Mesodermal cell (in vitro differentiated cells): Measurements from ENCODE around the gene SLC27A4. TPM values are rescaled to one million over a fixed set of nuclear protein-coding genes. Genes with fewer than 3 reads are reported as not detected.
A peak's percentile ranks its signal among the peaks of the same experiment; 100 is the strongest.

ENCODE experiments used
- H3K27ac ChIP-seq: 2 replicates; pipeline ENCODE4 v1.7.0; 2013; ENCODE audit warnings: mild to moderate bottlenecking, low read depth, low read length, moderate library complexity; ENCODE audit not compliant: severe bottlenecking
- H3K36me3 ChIP-seq: 2 replicates; pipeline ENCODE4 v1.7.1; 2013; ENCODE audit warnings: mild to moderate bottlenecking, low read length, moderate library complexity; ENCODE audit not compliant: control insufficient read depth, insufficient read depth
- H3K4me1 ChIP-seq: one replicate; pipeline ENCODE4 v1.7.1; 2013; ENCODE audit warnings: mild to moderate bottlenecking, low read length; ENCODE audit not compliant: insufficient read depth, control insufficient read depth, poor library complexity, severe bottlenecking
- H3K4me3 ChIP-seq: 2 replicates; pipeline ENCODE4 v1.7.0; 2013; ENCODE audit warnings: low read length, control low read depth, mild to moderate bottlenecking; ENCODE audit not compliant: insufficient read depth, poor library complexity, severe bottlenecking; ENCODE audit errors: extremely low read depth
- H3K9me3 ChIP-seq: 2 replicates; pipeline ENCODE4 v1.7.1; 2013; ENCODE audit warnings: mild to moderate bottlenecking, low read length, moderate library complexity; ENCODE audit not compliant: control insufficient read depth
- WGBS, 2 experiments: methylation state at CpG; one replicate each; pipeline ENCODE4 v1.1.5; 2013; ENCODE audit warnings: missing lambda C conversion rate in 2 of 2; ENCODE audit not compliant: insufficient coverage in 2 of 2; 5-methylcytosine and 5-hydroxymethylcytosine counted together
- polyA plus RNA-seq, 2 experiments: library from polyadenylated mRNA; stranded (reverse); fragments of 50-300 nt; gene quantifications; one replicate each; pipeline ENCODE4 v1.2.3, GENCODE V29; 2013

Gene SLC27A4
- polyA plus RNA-seq (2013, experiment 1 of 2) = 15.5 TPM
- 12.3 TPM for polyA plus RNA-seq (2013, experiment 2 of 2)

GRCh38 chr9:128339761-128340690, at the start of gene SLC27A4:
TSS of gene SLC27A4 (plus strand) at chr9:128340527. CDS start at chr9:128343133, 2,606 bp downstream.
- no peaks in the 10 kb centered on the region for H3K9me3 ChIP-seq
- peaks cover 3% of the 10 kb centered on the region for H3K4me1 ChIP-seq
- peaks cover 26% of the 10 kb centered on the region for H3K36me3 ChIP-seq
- H3K4me3 ChIP-seq = peak within 1 kb of the TSS; percentile 72
- WGBS, 2 experiments = 7 to 9% methylated on average over 46 to 52 of the region's 75 CpGs
- no peak within 1 kb of the TSS for H3K27ac ChIP-seq

DNA sequence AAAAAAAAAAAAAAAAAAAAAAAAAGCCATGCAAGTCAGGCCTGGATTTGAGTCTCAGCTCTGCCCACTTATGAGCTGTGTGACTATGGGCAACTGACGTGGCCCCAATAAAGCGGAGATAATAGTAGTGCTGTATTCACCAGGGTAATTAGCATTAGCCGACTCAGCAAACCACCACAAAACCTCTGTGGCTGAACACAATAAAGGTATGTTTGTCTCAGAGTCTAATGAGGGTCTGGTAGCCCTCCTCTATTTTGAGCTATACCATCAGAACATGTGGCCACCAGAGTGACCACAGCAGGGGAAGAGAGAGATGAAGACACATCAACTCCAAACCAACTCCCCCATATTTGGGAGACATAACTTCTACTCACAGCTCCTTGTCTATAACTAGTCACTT, 48.3 kb upstream of the SLC27A4 start:
- Histone ChIP-seq H3K4me1 (no peaks in the 10 kb centered on the region), H3K9me3 (no peaks in the 10 kb centered on the region), H3K36me3 (peaks cover 16% of the 10 kb centered on the region), H3K27ac (no peak overlapping the region), H3K4me3 (no peak overlapping the region)
- WGBS, 2 experiments = 89% methylated on average over 2 of the region's 3 CpGs; no CpG with 5 or more reads in 1 of the 2 experiments

DNA sequence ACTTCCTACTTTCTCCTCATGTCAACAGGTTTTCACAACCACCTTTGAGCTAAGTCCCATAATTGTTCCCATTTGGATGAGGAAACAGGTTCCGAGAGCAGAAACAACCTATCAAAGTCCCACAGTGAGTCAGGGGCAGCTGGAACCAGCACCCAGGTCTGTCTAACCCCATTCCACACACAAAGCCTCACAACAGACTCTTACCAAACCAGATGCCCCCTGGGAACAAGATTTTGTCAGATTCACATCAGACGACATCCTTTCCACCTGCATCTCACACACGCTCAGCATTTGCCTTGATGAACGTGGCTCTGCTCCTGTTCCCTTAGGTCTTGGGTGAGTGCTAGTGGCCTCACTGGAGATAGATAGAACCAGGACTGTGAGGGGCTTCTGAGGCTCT, 47.2 kb upstream of the SLC27A4 start:
- 83 to 100% methylated on average over 3 to 4 of the region's 4 CpGs for WGBS, 2 experiments
- H3K4me1 ChIP-seq = no peaks in the 10 kb centered on the region
- peaks cover 11% of the 10 kb centered on the region for H3K36me3 ChIP-seq
- H3K4me3 ChIP-seq = no peak overlapping the region
- no peak overlapping the region for H3K27ac ChIP-seq
- H3K9me3 ChIP-seq = no peaks in the 10 kb centered on the region

DNA sequence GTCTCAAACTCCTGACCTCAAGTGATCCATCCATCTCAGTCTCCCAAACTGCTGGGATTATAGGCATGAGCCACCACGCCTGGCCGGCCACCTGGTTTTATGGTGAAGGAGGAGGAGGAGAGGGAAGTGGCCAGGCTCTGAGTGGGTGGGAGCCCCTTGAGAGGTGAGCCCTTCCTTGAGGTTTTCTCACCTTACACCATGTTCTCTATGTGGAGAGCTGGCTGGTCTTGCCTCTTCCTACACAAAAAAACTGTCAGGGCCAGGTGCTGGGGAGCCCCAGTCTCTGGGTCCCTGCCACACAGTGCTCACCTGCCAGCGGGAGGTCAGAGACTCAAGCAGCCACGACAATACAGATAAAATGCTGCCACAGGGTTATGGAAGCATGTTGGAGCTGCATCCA, 46.2 kb upstream of the SLC27A4 start:
- Histone ChIP-seq H3K4me3 (no peak overlapping the region), H3K9me3 (no peaks in the 10 kb centered on the region), H3K4me1 (no peaks in the 10 kb centered on the region), H3K27ac (no peak overlapping the region), H3K36me3 (peaks cover under 1% of the 10 kb centered on the region)
- WGBS, 2 experiments = 86 to 95% methylated on average over 2 to 4 of the region's 4 CpGs

- WGBS, 2 experiments = 84 to 98% methylated on average over 9 to 13 of the region's 16 CpGs
- no peaks in the 10 kb centered on the region for H3K9me3 ChIP-seq
- H3K36me3 ChIP-seq = no peaks in the 10 kb centered on the region
- no peak overlapping the region for H3K4me3 ChIP-seq
- H3K27ac ChIP-seq = no peak overlapping the region
- H3K4me1 ChIP-seq = no peaks in the 10 kb centered on the region
Observed at GRCh38 chr9:128296340-128297220, 43.7 kb upstream of the SLC27A4 start.

GRCh38 chr9:128297221-128297773, 43.0 kb upstream of the SLC27A4 start:
- Histone ChIP-seq H3K36me3 (no peaks in the 10 kb centered on the region), H3K4me3 (no peak overlapping the region), H3K9me3 (no peaks in the 10 kb centered on the region), H3K27ac (no peak overlapping the region), H3K4me1 (no peaks in the 10 kb centered on the region)
- 78 to 100% methylated on average over 2 of the region's 2 CpGs for WGBS, 2 experiments

- Histone ChIP-seq H3K9me3 (no peaks in the 10 kb centered on the region), H3K4me3 (no peak overlapping the region), H3K36me3 (no peaks in the 10 kb centered on the region), H3K4me1 (no peaks in the 10 kb centered on the region), H3K27ac (no peak overlapping the region)
- 93 to 94% methylated on average over 17 to 18 of the region's 20 CpGs for WGBS, 2 experiments
Observed at GRCh38 chr9:128298535-128299482, 41.5 kb upstream of the SLC27A4 start.

GRCh38 chr9:128304136-128304970, 36.0 kb upstream of the SLC27A4 start:
- Histone ChIP-seq H3K9me3 (no peaks in the 10 kb centered on the region), H3K4me1 (peaks cover 8% of the 10 kb centered on the region), H3K27ac (no peak overlapping the region), H3K4me3 (no peak overlapping the region), H3K36me3 (peaks cover 14% of the 10 kb centered on the region)
- WGBS, 2 experiments = 83 to 90% methylated on average over 4 to 6 of the region's 9 CpGs

- 84 to 93% methylated on average over 4 to 5 of the region's 5 CpGs for WGBS, 2 experiments
Observed at GRCh38 chr9:128304971-128305288, 35.4 kb upstream of the SLC27A4 start.

More at GRCh38 chr9:128304971-128305288, 35.4 kb upstream of the SLC27A4 start:
- Histone ChIP-seq H3K4me1 (peaks cover 8% of the 10 kb centered on the region), H3K27ac (no peak overlapping the region), H3K9me3 (no peaks in the 10 kb centered on the region), H3K4me3 (no peak overlapping the region), H3K36me3 (peaks cover 19% of the 10 kb centered on the region)
